Mesenchymal stem cell (in vitro differentiated cells and primary cell): Measurements from ENCODE around the gene PTPRN2.

Experiments
- DNase-seq: peaks from one replicate; pipeline ENCODE4 v3.0.0-alpha.2; 2013
- H2AFZ ChIP-seq: one replicate; pipeline ENCODE4 v1.6.1; 2013; ENCODE audit warnings: low read depth, mild to moderate bottlenecking, control low read depth, inconsistent platforms, low read length, moderate library complexity
- H2AK5ac ChIP-seq: 2 replicates; pipeline ENCODE4 v1.6.1; 2013; ENCODE audit warnings: low read length, moderate library complexity, mild to moderate bottlenecking, inconsistent platforms; ENCODE audit not compliant: severe bottlenecking
- H2BK120ac ChIP-seq: one replicate; pipeline ENCODE4 v1.6.1; 2013; ENCODE audit warnings: low read depth, mild to moderate bottlenecking, inconsistent platforms, low read length, moderate library complexity
- H2BK12ac ChIP-seq, 2 experiments: one replicate each; pipeline ENCODE4 v1.6.1; 2013; ENCODE audit warnings: inconsistent platforms in 2 of 2, low read length in 2 of 2, mild to moderate bottlenecking in 2 of 2, moderate library complexity in 2 of 2, control low read depth in 1 of 2
- H2BK15ac ChIP-seq: one replicate; pipeline ENCODE4 v1.6.1; 2013; ENCODE audit warnings: mild to moderate bottlenecking, low read depth, inconsistent platforms; ENCODE audit not compliant: poor library complexity, severe bottlenecking
- H2BK5ac ChIP-seq: 2 replicates; pipeline ENCODE4 v1.6.1; 2013; ENCODE audit warnings: low read depth, mild to moderate bottlenecking, low read length, control low read depth, inconsistent platforms; ENCODE audit not compliant: poor library complexity, severe bottlenecking
- H3K14ac ChIP-seq, 2 experiments: one replicate each; pipeline ENCODE4 v1.6.1; 2013; ENCODE audit warnings: inconsistent platforms in 2 of 2, low read length in 2 of 2, control low read depth in 1 of 2, mild to moderate bottlenecking in 1 of 2, moderate library complexity in 1 of 2
- H3K18ac ChIP-seq, 2 experiments: one replicate each; pipeline ENCODE4 v1.6.1; 2013; ENCODE audit warnings: inconsistent platforms in 2 of 2, low read length in 2 of 2, control low read depth in 1 of 2, low read depth in 1 of 2, mild to moderate bottlenecking in 1 of 2
- H3K23ac ChIP-seq, 2 experiments: one replicate each; pipeline ENCODE4 v1.6.1; 2013; ENCODE audit warnings: inconsistent platforms in 2 of 2, low read length in 2 of 2, mild to moderate bottlenecking in 2 of 2, moderate library complexity in 2 of 2, control low read depth in 1 of 2
- H3K27ac ChIP-seq: 2 replicates; pipeline ENCODE4 v1.5.1; 2013; ENCODE audit warnings: mild to moderate bottlenecking, moderate library complexity, low read length, control low read depth, inconsistent platforms; ENCODE audit not compliant: poor library complexity, severe bottlenecking
- H3K27me3 ChIP-seq, 2 experiments: 2 replicates each; pipeline versions ENCODE4 v1.6.1 to v1.7.0; 2013; ENCODE audit warnings: low read length in 2 of 2, mild to moderate bottlenecking in 2 of 2, moderate library complexity in 2 of 2, control low read depth in 1 of 2, inconsistent platforms in 1 of 2; ENCODE audit not compliant: control insufficient read depth in 1 of 2, insufficient read depth in 1 of 2
- H3K36me3 ChIP-seq, 2 experiments: 2 replicates each; pipeline versions ENCODE4 v1.6.1 to v1.7.0; 2013; ENCODE audit warnings: low read length in 2 of 2, control low read depth in 1 of 2, inconsistent platforms in 1 of 2, low read depth in 1 of 2, mild to moderate bottlenecking in 1 of 2; ENCODE audit not compliant: insufficient read depth in 2 of 2, control insufficient read depth in 1 of 2
- H3K4ac ChIP-seq, 2 experiments: one replicate each; pipeline ENCODE4 v1.6.1; 2013; ENCODE audit warnings: inconsistent platforms in 2 of 2, low read length in 2 of 2, mild to moderate bottlenecking in 2 of 2, moderate library complexity in 2 of 2, control low read depth in 1 of 2, low read depth in 1 of 2
- H3K4me1 ChIP-seq: 2 replicates; pipeline ENCODE4 v1.6.1; 2013; ENCODE audit warnings: low read depth, low read length, control low read depth; ENCODE audit not compliant: control insufficient read depth, insufficient read depth
- H3K4me2 ChIP-seq: 2 replicates; pipeline ENCODE4 v1.6.1; 2013; ENCODE audit warnings: low read length, mild to moderate bottlenecking, inconsistent platforms; ENCODE audit not compliant: poor library complexity, severe bottlenecking
- H3K4me3 ChIP-seq, 2 experiments: 2 replicates each; pipeline versions ENCODE4 v1.5.1 to v1.7.0; 2013; ENCODE audit warnings: low read length in 2 of 2, mild to moderate bottlenecking in 2 of 2, control low read depth in 1 of 2, low read depth in 1 of 2; ENCODE audit not compliant: insufficient read depth in 1 of 2
- H3K79me1 ChIP-seq: replicated peaks from 2 replicates; pipeline ENCODE4 v1.6.1; 2013; ENCODE audit warnings: mild to moderate bottlenecking, control low read depth, low read length, inconsistent platforms; ENCODE audit not compliant: poor library complexity, severe bottlenecking
- H3K9ac ChIP-seq: 2 replicates; pipeline ENCODE4 v1.7.0; 2013; ENCODE audit warnings: mild to moderate bottlenecking, low read length, moderate library complexity
- H3K9me3 ChIP-seq: 2 replicates; pipeline ENCODE4 v1.7.0; 2013; ENCODE audit warnings: mild to moderate bottlenecking, low read length; ENCODE audit not compliant: control insufficient read depth
- H4K8ac ChIP-seq: one replicate; pipeline ENCODE4 v1.6.1; 2013; ENCODE audit warnings: inconsistent platforms, mild to moderate bottlenecking, low read length, moderate library complexity
- H4K91ac ChIP-seq: one replicate; pipeline ENCODE4 v1.6.1; 2013; ENCODE audit warnings: mild to moderate bottlenecking, low read length, inconsistent platforms
- WGBS: methylation state at CpG from one replicate; pipeline ENCODE4 v1.1.7; 2013; ENCODE audit warnings: mixed read lengths; 5-methylcytosine and 5-hydroxymethylcytosine counted together

The PTPRN2 gene

GRCh38 chr7:157717211-157718174, 870.1 kb downstream of the PTPRN2 start:
- no peak overlapping the region for H3K14ac ChIP-seq
- H3K9ac ChIP-seq: no peak overlapping the region
- H2BK15ac ChIP-seq: no peak overlapping the region
- H2BK12ac ChIP-seq: no peak overlapping the region
- H3K18ac ChIP-seq: no peak overlapping the region
- no peak overlapping the region for H4K8ac ChIP-seq
- DNase-seq: no peak
- H3K9me3 ChIP-seq: no peaks in the 10 kb centered on the region
- H3K36me3 ChIP-seq: no peaks in the 10 kb centered on the region
- 94% methylated on average over 29 of the region's 31 CpGs for WGBS
- H2AFZ ChIP-seq: no peak overlapping the region
- no peak overlapping the region for H3K27ac ChIP-seq
- no peak overlapping the region for H2BK120ac ChIP-seq
- H3K27me3 ChIP-seq: no peaks in the 10 kb centered on the region
- no peak overlapping the region for H3K4me3 ChIP-seq
- no peak overlapping the region for H3K4ac ChIP-seq
- no peak overlapping the region for H2BK5ac ChIP-seq
- no peak overlapping the region for H4K91ac ChIP-seq
- no peaks in the 10 kb centered on the region for H3K79me1 ChIP-seq
- no peak overlapping the region for H3K23ac ChIP-seq
- no peak overlapping the region for H2AK5ac ChIP-seq
- peaks cover under 1% of the 10 kb centered on the region for H3K4me1 ChIP-seq
- H3K4me2 ChIP-seq: no peak overlapping the region

- Histone ChIP-seq H3K4me3 (no peak overlapping the region), H2BK5ac (no peak overlapping the region)
- DNase-seq: no peak
Measured at GRCh38 chr7:157715938-157716280, 871.7 kb downstream of the PTPRN2 start.

GRCh38 chr7:157715071-157715937, 872.3 kb downstream of the PTPRN2 start:
- no peaks in the 10 kb centered on the region for H3K4me1 ChIP-seq
- no peak overlapping the region for H2AK5ac ChIP-seq
- H2AFZ ChIP-seq: no peak overlapping the region
- no peaks in the 10 kb centered on the region for H3K27me3 ChIP-seq
- H3K9ac ChIP-seq: no peak overlapping the region
- no peak overlapping the region for H2BK12ac ChIP-seq
- H2BK5ac ChIP-seq: no peak overlapping the region
- WGBS: 76% methylated on average over 21 of the region's 25 CpGs
- H3K9me3 ChIP-seq: no peaks in the 10 kb centered on the region
- no peak overlapping the region for H2BK15ac ChIP-seq
- no peak overlapping the region for H4K8ac ChIP-seq
- H3K4ac ChIP-seq: no peak overlapping the region
- no peak overlapping the region for H3K4me2 ChIP-seq
- no peaks in the 10 kb centered on the region for H3K79me1 ChIP-seq
- no peak overlapping the region for H3K27ac ChIP-seq
- no peak overlapping the region for H2BK120ac ChIP-seq
- H3K4me3 ChIP-seq: no peak overlapping the region
- H4K91ac ChIP-seq: no peak overlapping the region
- H3K36me3 ChIP-seq: no peaks in the 10 kb centered on the region
- DNase-seq: no peak
- no peak overlapping the region for H3K18ac ChIP-seq
- H3K14ac ChIP-seq: no peak overlapping the region
- H3K23ac ChIP-seq: no peak overlapping the region

More at GRCh38 chr7:157715938-157716280, 871.7 kb downstream of the PTPRN2 start:
- Histone ChIP-seq H3K9me3 (no peaks in the 10 kb centered on the region), H3K9ac (no peak overlapping the region), H3K79me1 (no peaks in the 10 kb centered on the region), H3K36me3 (no peaks in the 10 kb centered on the region), H2BK12ac (no peak overlapping the region), H4K91ac (no peak overlapping the region), H2BK15ac (no peak overlapping the region), H3K27me3 (no peaks in the 10 kb centered on the region), H3K27ac (no peak overlapping the region), H3K4ac (no peak overlapping the region), H2AFZ (no peak overlapping the region), H4K8ac (no peak overlapping the region), H3K4me2 (no peak overlapping the region), H3K4me1 (no peaks in the 10 kb centered on the region), H3K23ac (no peak overlapping the region), H2AK5ac (no peak overlapping the region), H3K18ac (no peak overlapping the region), H2BK120ac (no peak overlapping the region), H3K14ac (no peak overlapping the region)
- WGBS: 69% methylated on average over 8 of the region's 8 CpGs
